ENCODE measurements around the gene ISX.

The ISX gene

DNA sequence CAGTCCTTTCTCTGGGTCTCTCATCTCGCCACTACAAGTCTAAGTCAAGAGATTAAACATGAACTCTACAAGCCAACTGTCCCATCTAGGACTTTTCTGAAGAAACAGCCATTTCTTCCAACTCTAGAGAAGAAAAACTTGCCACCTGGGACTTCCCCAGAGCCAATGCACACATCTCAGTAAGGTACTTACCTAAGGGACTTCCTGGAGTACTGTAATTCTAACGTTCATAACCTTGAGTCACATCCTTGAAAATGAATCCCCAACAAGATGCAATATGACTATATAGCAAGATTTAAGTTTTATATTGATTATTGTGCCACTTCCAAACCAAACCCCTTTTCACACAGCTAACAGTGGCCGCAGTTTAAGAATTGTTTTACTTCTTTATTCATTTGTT is 11.9 kb upstream of the ISX start:
- no peaks in the 10 kb centered on the region for H3K27me3 ChIP-seq
- no peaks in the 10 kb centered on the region for H3K36me3 ChIP-seq
- H3K4me3 ChIP-seq (ENCODE audit: low read depth in 1 of 2, low read length in 1 of 2): no peak overlapping the region
- no peak overlapping the region for H3K27ac ChIP-seq
- H3K4me1 ChIP-seq (ENCODE audit: control insufficient read depth in 1 of 2, insufficient read depth in 1 of 2, low read depth in 1 of 2, low read length in 1 of 2): no peaks in the 10 kb centered on the region
- TF ChIP-seq CTCF (IDR thresholded peaks at IDR 0.05): no peak
- H3K9me3 ChIP-seq: no peaks in the 10 kb centered on the region

- TF ChIP-seq CTCF (IDR thresholded peaks at IDR 0.05): no peak
- Histone ChIP-seq H3K36me3 (no peaks in the 10 kb centered on the region), H3K9me3 (no peaks in the 10 kb centered on the region), H3K4me1 (ENCODE audit: control insufficient read depth in 1 of 2, insufficient read depth in 1 of 2, low read depth in 1 of 2, low read length in 1 of 2) (no peaks in the 10 kb centered on the region), H3K27me3 (no peaks in the 10 kb centered on the region), H3K4me3 (ENCODE audit: low read depth in 1 of 2, low read length in 1 of 2) (no peak overlapping the region), H3K27ac (no peak overlapping the region)
These were observed 9.5 kb upstream of the ISX start for GRCh38 chr22:35056486-35056885.

DNA sequence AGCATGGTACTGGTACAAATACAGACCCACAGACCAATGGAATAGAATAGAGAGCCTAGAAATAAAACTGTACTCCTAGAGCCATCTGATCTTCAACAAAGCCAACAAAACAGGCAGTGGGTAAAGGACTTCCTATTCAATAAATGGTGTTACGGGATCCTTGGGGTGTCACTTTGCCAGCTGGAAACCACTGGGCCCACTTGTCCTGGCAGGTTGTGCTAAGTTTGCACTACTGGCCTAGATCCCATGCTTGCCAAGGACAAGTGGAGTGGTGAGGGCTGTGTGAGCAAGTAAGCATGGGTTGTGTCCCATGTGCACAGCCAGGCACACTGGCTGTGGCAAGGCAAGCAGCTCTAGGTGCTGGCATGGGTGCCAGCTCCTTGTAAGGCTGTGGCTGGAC is 8.8 kb upstream of the ISX start:
- H3K36me3 ChIP-seq: no peaks in the 10 kb centered on the region
- no peaks in the 10 kb centered on the region for H3K9me3 ChIP-seq
- no peak for TF ChIP-seq CTCF (IDR thresholded peaks at IDR 0.05)
- H3K27ac ChIP-seq: no peak overlapping the region
- no peak overlapping the region for H3K4me3 ChIP-seq (ENCODE audit: low read depth in 1 of 2, low read length in 1 of 2)
- no peaks in the 10 kb centered on the region for H3K27me3 ChIP-seq
- no peaks in the 10 kb centered on the region for H3K4me1 ChIP-seq (ENCODE audit: control insufficient read depth in 1 of 2, insufficient read depth in 1 of 2, low read depth in 1 of 2, low read length in 1 of 2)

DNA sequence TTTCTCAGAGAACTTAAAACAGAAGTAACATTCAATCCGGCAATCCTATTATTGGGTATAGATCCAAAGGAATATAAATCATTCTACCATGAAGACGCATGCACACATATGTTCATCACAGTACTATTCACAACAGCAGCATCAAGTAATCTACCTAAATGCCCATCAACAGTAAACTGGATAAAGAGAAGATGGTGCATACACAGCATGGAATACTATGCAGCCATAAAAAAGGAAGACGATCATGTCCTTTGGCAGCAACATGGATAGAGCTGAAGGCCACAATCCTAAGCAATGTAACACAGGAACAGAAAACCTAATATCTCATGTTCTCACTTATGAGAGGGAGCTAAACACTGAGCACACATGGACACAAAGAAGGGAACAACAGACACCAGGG is 6.3 kb upstream of the ISX start:
- Histone ChIP-seq H3K4me1 (ENCODE audit: control insufficient read depth in 1 of 2, insufficient read depth in 1 of 2, low read depth in 1 of 2, low read length in 1 of 2) (no peaks in the 10 kb centered on the region), H3K4me3 (ENCODE audit: low read depth in 1 of 2, low read length in 1 of 2) (no peak overlapping the region), H3K36me3 (no peaks in the 10 kb centered on the region), H3K9me3 (no peaks in the 10 kb centered on the region), H3K27me3 (no peaks in the 10 kb centered on the region), H3K27ac (no peak overlapping the region)
- no peak for TF ChIP-seq CTCF (IDR thresholded peaks at IDR 0.05)

GRCh38 chr22:35064664-35065063 is 1.3 kb upstream of the ISX start:
- Histone ChIP-seq H3K4me3 (ENCODE audit: low read depth in 1 of 2, low read length in 1 of 2) (no peak overlapping the region), H3K27me3 (no peaks in the 10 kb centered on the region)
- TF ChIP-seq CTCF (IDR thresholded peaks at IDR 0.05): no peak

GRCh38 chr22:35065183-35065582 is 775 bp upstream of the ISX start:
- H3K27ac ChIP-seq: no peak overlapping the region
- no peaks in the 10 kb centered on the region for H3K9me3 ChIP-seq
- no peaks in the 10 kb centered on the region for H3K36me3 ChIP-seq
- TF ChIP-seq CTCF (IDR thresholded peaks at IDR 0.05): no peak
- no peak overlapping the region for H3K4me3 ChIP-seq (ENCODE audit: low read depth in 1 of 2, low read length in 1 of 2)
- no peaks in the 10 kb centered on the region for H3K4me1 ChIP-seq (ENCODE audit: control insufficient read depth in 1 of 2, insufficient read depth in 1 of 2, low read depth in 1 of 2, low read length in 1 of 2)
- no peaks in the 10 kb centered on the region for H3K27me3 ChIP-seq

More at GRCh38 chr22:35064664-35065063, 1.3 kb upstream of the ISX start:
- no peaks in the 10 kb centered on the region for H3K36me3 ChIP-seq
- no peaks in the 10 kb centered on the region for H3K9me3 ChIP-seq
- H3K4me1 ChIP-seq (ENCODE audit: control insufficient read depth in 1 of 2, insufficient read depth in 1 of 2, low read depth in 1 of 2, low read length in 1 of 2): no peaks in the 10 kb centered on the region
- no peak overlapping the region for H3K27ac ChIP-seq

Measured in neutrophil (primary cell).